H9 (cell line): Measurements from ENCODE around the gene CHD9. TPM values are rescaled to one million over a fixed set of nuclear protein-coding genes. Genes with fewer than 3 reads are reported as not detected.
A peak's percentile ranks its signal among the peaks of the same experiment; 100 is the strongest.
"Not testable (repeated sequence)": the region's sequence is repeated elsewhere in the genome, so short reads cannot be mapped to it uniquely, and the experiment has no call there.

Source experiments
- DNase-seq: peaks from one replicate; pipeline ENCODE4 v3.0.0-alpha.2; 2017
- H2AFZ ChIP-seq: one replicate; pipeline ENCODE4 v1.6.1; 2013; ENCODE audit warnings: mild to moderate bottlenecking, low read length, control low read depth, moderate library complexity
- H2AK5ac ChIP-seq: 2 replicates; pipeline ENCODE4 v1.6.1; 2013; ENCODE audit warnings: low read length, control low read depth, mixed read lengths; ENCODE audit not compliant: insufficient read length
- H2BK120ac ChIP-seq: one replicate; pipeline ENCODE4 v1.6.1; 2013; ENCODE audit warnings: low read depth, mild to moderate bottlenecking, low read length, control low read depth, inconsistent platforms; ENCODE audit not compliant: poor library complexity, severe bottlenecking
- H2BK12ac ChIP-seq: 2 replicates; pipeline ENCODE4 v1.6.1; 2013; ENCODE audit warnings: low read length, control low read depth, mixed read lengths, low read depth; ENCODE audit not compliant: insufficient read length
- H2BK15ac ChIP-seq: 2 replicates; pipeline ENCODE4 v1.6.1; 2013; ENCODE audit warnings: low read depth, low read length, control low read depth
- H2BK20ac ChIP-seq: one replicate; pipeline ENCODE4 v1.6.1; 2013; ENCODE audit warnings: low read depth, mild to moderate bottlenecking, low read length, control low read depth, inconsistent platforms; ENCODE audit not compliant: poor library complexity, severe bottlenecking
- H2BK5ac ChIP-seq: 2 replicates; pipeline ENCODE4 v1.6.1; 2013; ENCODE audit warnings: low read length, control low read depth, mixed read lengths; ENCODE audit not compliant: insufficient read length
- H3K14ac ChIP-seq: 2 replicates; pipeline ENCODE4 v1.6.1; 2013; ENCODE audit warnings: low read length, control low read depth; ENCODE audit not compliant: insufficient read depth
- H3K18ac ChIP-seq: 2 replicates; pipeline ENCODE4 v1.6.1; 2013; ENCODE audit warnings: low read depth, mild to moderate bottlenecking, mixed read lengths, low read length, control low read depth; ENCODE audit not compliant: insufficient read length
- H3K23ac ChIP-seq: 2 replicates; pipeline ENCODE4 v1.6.1; 2013; ENCODE audit warnings: low read length, control low read depth, mixed read lengths, low read depth; ENCODE audit not compliant: insufficient read length
- H3K23me2 ChIP-seq: 2 replicates; pipeline ENCODE4 v1.6.1; 2013; ENCODE audit warnings: low read depth, mild to moderate bottlenecking, mixed read lengths, low read length, control low read depth; ENCODE audit not compliant: insufficient read length, poor library complexity, severe bottlenecking
- H3K27ac ChIP-seq: 2 replicates; pipeline ENCODE4 v1.5.1; 2013; ENCODE audit warnings: low read length, control low read depth, mixed read lengths, low read depth; ENCODE audit not compliant: insufficient read length
- H3K27me3 ChIP-seq: 2 replicates; pipeline ENCODE4 v1.6.1; 2013; ENCODE audit warnings: low read length, control low read depth, inconsistent platforms; ENCODE audit not compliant: insufficient read depth
- H3K4ac ChIP-seq: 2 replicates; pipeline ENCODE4 v1.6.1; 2013; ENCODE audit warnings: low read depth, mild to moderate bottlenecking, control low read depth, inconsistent platforms, low read length, moderate library complexity
- H3K4me1 ChIP-seq: 2 replicates; pipeline ENCODE4 v1.6.1; 2013; ENCODE audit warnings: low read length, control low read depth, inconsistent platforms; ENCODE audit not compliant: insufficient read depth
- H3K4me2 ChIP-seq: 2 replicates; pipeline ENCODE4 v1.6.1; 2013; ENCODE audit warnings: low read length, control low read depth, mixed read lengths; ENCODE audit not compliant: insufficient read length, insufficient read depth
- H3K56ac ChIP-seq: 2 replicates; pipeline ENCODE4 v1.6.1; 2013; ENCODE audit warnings: low read depth, mild to moderate bottlenecking, mixed read lengths, low read length, control low read depth; ENCODE audit not compliant: insufficient read length
- H3K79me1 ChIP-seq: 2 replicates; pipeline ENCODE4 v1.6.1; 2013; ENCODE audit warnings: low read depth, mild to moderate bottlenecking, moderate library complexity, low read length, control low read depth, inconsistent platforms; ENCODE audit not compliant: insufficient read depth, poor library complexity, severe bottlenecking
- H3K79me2 ChIP-seq: 2 replicates; pipeline ENCODE4 v1.6.1; 2013; ENCODE audit warnings: low read length, control low read depth, inconsistent platforms; ENCODE audit not compliant: insufficient read depth
- H3K9ac ChIP-seq: 2 replicates; pipeline ENCODE4 v1.6.1; 2013; ENCODE audit warnings: low read length, control low read depth, mixed read lengths; ENCODE audit not compliant: insufficient read length; ENCODE audit errors: extremely low read depth
- H3K9me3 ChIP-seq: one replicate; pipeline ENCODE4 v1.6.1; 2013; ENCODE audit warnings: low read depth, low read length, inconsistent platforms; ENCODE audit not compliant: control insufficient read depth
- H3T11ph ChIP-seq: one replicate; pipeline ENCODE4 v1.6.1; 2013; ENCODE audit warnings: mild to moderate bottlenecking, low read length, control low read depth, inconsistent platforms
- H4K20me1 ChIP-seq: one replicate; pipeline ENCODE4 v1.6.1; 2013; ENCODE audit not compliant: control insufficient read depth, insufficient read length, insufficient read depth
- H4K5ac ChIP-seq: 2 replicates; pipeline ENCODE4 v1.6.1; 2013; ENCODE audit warnings: low read depth, mild to moderate bottlenecking, mixed read lengths, low read length, control low read depth; ENCODE audit not compliant: insufficient read length
- H4K8ac ChIP-seq: replicated peaks from 2 replicates; pipeline ENCODE4 v1.6.1; 2013; ENCODE audit warnings: low read length, control low read depth, mixed read lengths, low read depth; ENCODE audit not compliant: insufficient read length
- H4K91ac ChIP-seq: 2 replicates; pipeline ENCODE4 v1.6.1; 2013; ENCODE audit warnings: low read depth, mild to moderate bottlenecking, moderate library complexity, mixed read lengths, low read length, control low read depth; ENCODE audit not compliant: insufficient read length
- H3K27ac Mint-ChIP-seq, 3 experiments: 2 replicates in 2 of 3; 3 replicates in 1 of 3; pipeline ENCODE4 v1.8.0; 2020 to 2021; ENCODE audit warnings: mixed read lengths in 3 of 3, mild to moderate bottlenecking in 1 of 3, moderate library complexity in 1 of 3
- H3K27me3 Mint-ChIP-seq: 2 replicates; pipeline ENCODE4 v1.8.0; 2021; ENCODE audit warnings: low read depth, mild to moderate bottlenecking, moderate library complexity, mixed read lengths
- H3K36me3 Mint-ChIP-seq, 3 experiments: 2 replicates in 2 of 3; 3 replicates in 1 of 3; pipeline ENCODE4 v1.8.0; 2020 to 2021; ENCODE audit warnings: low read depth in 3 of 3, mixed read lengths in 3 of 3; ENCODE audit not compliant: insufficient read depth in 1 of 3
- H3K4me1 Mint-ChIP-seq, 2 experiments: 2 replicates each; pipeline ENCODE4 v1.8.0; 2020; ENCODE audit warnings: mixed read lengths in 2 of 2
- H3K4me3 Mint-ChIP-seq, 2 experiments: 2 replicates in 1 of 2; 3 replicates in 1 of 2; pipeline ENCODE4 v1.8.0; 2020 to 2021; ENCODE audit warnings: mild to moderate bottlenecking in 2 of 2, mixed read lengths in 2 of 2, moderate library complexity in 1 of 2
- H3K9me3 Mint-ChIP-seq, 2 experiments: 2 replicates in 1 of 2; 3 replicates in 1 of 2; pipeline ENCODE4 v1.8.0; 2020; ENCODE audit warnings: mild to moderate bottlenecking in 2 of 2, mixed read lengths in 2 of 2, moderate library complexity in 1 of 2
- WGBS: extraction: QIAGEN DNeasy Blood & Tissue Kit; methylation state at CpG from one replicate; pipeline ENCODE4 v1.1.7; 2013; ENCODE audit warnings: missing lambda C conversion rate, low lambda C conversion rate, mixed read lengths; ENCODE audit not compliant: insufficient read length; ENCODE audit errors: extremely low coverage; 5-methylcytosine and 5-hydroxymethylcytosine counted together
- total RNA-seq: library from RNA; stranded (reverse); gene quantifications from 2 replicates; pipeline ENCODE4 v1.2.1, GENCODE V29; 2021
- TF ChIP-seq, protein P1 (sequence below): fragments of 200-600 bp; sonication (generic); conservative IDR thresholded peaks from 3 replicates; pipeline ENCODE4 v1.8.0; 2021; ENCODE audit warnings: antibody characterized with exemption, mild to moderate bottlenecking

The CHD9 gene
- total RNA-seq, 1 experiment from 2014 or later, result 46.2 TPM

GRCh38 chr16:53266156-53266555 is 211.4 kb downstream of the CHD9 start:
- Mint-ChIP-seq H3K4me1 (no peaks in the 10 kb centered on the region), H3K27me3 (no peaks in the 10 kb centered on the region), H3K27ac (peak overlapping the region in 1 of 3 experiments; percentile 45; a peak in 1 of 7 replicates), H3K4me3 (no peak overlapping the region), H3K9me3 (no peaks in the 10 kb centered on the region), H3K36me3 (peaks cover 20 to 70% (median 47%) of the 10 kb centered on the region in 3 experiments; a peak in 6 of 7 replicates)
- no peak overlapping the region for H3K14ac ChIP-seq
- no peak overlapping the region for H2AK5ac ChIP-seq
- no peaks in the 10 kb centered on the region for H3K9me3 ChIP-seq
- no peaks in the 10 kb centered on the region for H3K27me3 ChIP-seq
- no peak overlapping the region for H2BK15ac ChIP-seq
- no peak overlapping the region for H3K56ac ChIP-seq
- no peak overlapping the region for H3K4ac ChIP-seq
- H3K79me1 ChIP-seq, result no peaks in the 10 kb centered on the region
- H2BK12ac ChIP-seq, result no peak overlapping the region
- H3K18ac ChIP-seq, result no peak overlapping the region
- no peak overlapping the region for H3K9ac ChIP-seq
- H3K4me2 ChIP-seq, result no peak overlapping the region
- no peak overlapping the region for H2BK5ac ChIP-seq
- no peak overlapping the region for H3K27ac ChIP-seq
- no peak overlapping the region for H4K91ac ChIP-seq
- H3K79me2 ChIP-seq, result no peaks in the 10 kb centered on the region
- H3T11ph ChIP-seq, result no peak overlapping the region
- no peak overlapping the region for H4K5ac ChIP-seq
- H4K20me1 ChIP-seq, result no peaks in the 10 kb centered on the region
- DNase-seq, result no peak
- no peak overlapping the region for H2BK120ac ChIP-seq
- no peak overlapping the region for H2AFZ ChIP-seq
- H3K4me1 ChIP-seq, result no peaks in the 10 kb centered on the region
- TF ChIP-seq, protein P1, sequence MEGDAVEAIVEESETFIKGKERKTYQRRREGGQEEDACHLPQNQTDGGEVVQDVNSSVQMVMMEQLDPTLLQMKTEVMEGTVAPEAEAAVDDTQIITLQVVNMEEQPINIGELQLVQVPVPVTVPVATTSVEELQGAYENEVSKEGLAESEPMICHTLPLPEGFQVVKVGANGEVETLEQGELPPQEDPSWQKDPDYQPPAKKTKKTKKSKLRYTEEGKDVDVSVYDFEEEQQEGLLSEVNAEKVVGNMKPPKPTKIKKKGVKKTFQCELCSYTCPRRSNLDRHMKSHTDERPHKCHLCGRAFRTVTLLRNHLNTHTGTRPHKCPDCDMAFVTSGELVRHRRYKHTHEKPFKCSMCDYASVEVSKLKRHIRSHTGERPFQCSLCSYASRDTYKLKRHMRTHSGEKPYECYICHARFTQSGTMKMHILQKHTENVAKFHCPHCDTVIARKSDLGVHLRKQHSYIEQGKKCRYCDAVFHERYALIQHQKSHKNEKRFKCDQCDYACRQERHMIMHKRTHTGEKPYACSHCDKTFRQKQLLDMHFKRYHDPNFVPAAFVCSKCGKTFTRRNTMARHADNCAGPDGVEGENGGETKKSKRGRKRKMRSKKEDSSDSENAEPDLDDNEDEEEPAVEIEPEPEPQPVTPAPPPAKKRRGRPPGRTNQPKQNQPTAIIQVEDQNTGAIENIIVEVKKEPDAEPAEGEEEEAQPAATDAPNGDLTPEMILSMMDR, result no peak
- no peak overlapping the region for H3K23ac ChIP-seq
- H3K23me2 ChIP-seq, result no peaks in the 10 kb centered on the region
- H4K8ac ChIP-seq, result no peak overlapping the region
- no peak overlapping the region for H2BK20ac ChIP-seq

DNA sequence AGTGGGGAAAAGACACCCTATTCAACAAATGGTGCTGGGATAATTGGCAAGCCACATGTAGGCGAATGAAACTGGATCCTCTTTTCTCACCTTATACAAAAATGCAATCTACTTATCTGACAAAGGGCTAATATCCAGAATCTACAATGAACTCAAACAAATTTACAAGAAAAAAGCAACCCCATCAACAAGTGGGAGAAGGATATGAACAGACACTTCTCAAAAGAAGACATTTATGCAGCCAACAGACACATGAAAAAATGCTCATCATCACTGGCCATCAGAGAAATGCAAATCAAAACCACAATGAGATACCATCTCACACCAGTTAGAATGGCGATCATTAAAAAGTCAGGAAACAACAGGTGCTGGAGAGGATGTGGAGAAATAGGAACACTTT is 223.7 kb downstream of the CHD9 start:
- H3K4me2 ChIP-seq, H3T11ph ChIP-seq, H2BK5ac ChIP-seq, H3K27me3 Mint-ChIP-seq, H2AFZ ChIP-seq, H3K23me2 ChIP-seq, H3K27ac Mint-ChIP-seq, H2BK15ac ChIP-seq, H2AK5ac ChIP-seq, H3K4me1 ChIP-seq, H2BK12ac ChIP-seq, H3K14ac ChIP-seq, H3K56ac ChIP-seq, H4K5ac ChIP-seq, H3K4me3 Mint-ChIP-seq, H3K79me1 ChIP-seq, H3K4me1 Mint-ChIP-seq, DNase-seq, H3K27me3 ChIP-seq, H3K9me3 ChIP-seq, H4K91ac ChIP-seq, H3K4ac ChIP-seq, H3K27ac ChIP-seq, H2BK20ac ChIP-seq, H3K9me3 Mint-ChIP-seq, H3K9ac ChIP-seq, H4K8ac ChIP-seq, H3K79me2 ChIP-seq, H3K18ac ChIP-seq, H3K23ac ChIP-seq, H2BK120ac ChIP-seq, H4K20me1 ChIP-seq: not testable (repeated sequence)
- no CpG with 5 or more reads among the region's 2 CpGs for WGBS
- peaks cover 0 to 28% (median 14%) of the 10 kb centered on the region in 3 experiments; a peak in 6 of 7 replicates for H3K36me3 Mint-ChIP-seq
